ENCODE results near the gene CD151. TPM values are rescaled to one million over a fixed set of nuclear protein-coding genes. Genes with fewer than 3 reads are reported as not detected.

The CD151 gene
- total and polyA plus RNA-seq, 2 experiments from 2014 or later: 62.9 to 109 TPM

DNA sequence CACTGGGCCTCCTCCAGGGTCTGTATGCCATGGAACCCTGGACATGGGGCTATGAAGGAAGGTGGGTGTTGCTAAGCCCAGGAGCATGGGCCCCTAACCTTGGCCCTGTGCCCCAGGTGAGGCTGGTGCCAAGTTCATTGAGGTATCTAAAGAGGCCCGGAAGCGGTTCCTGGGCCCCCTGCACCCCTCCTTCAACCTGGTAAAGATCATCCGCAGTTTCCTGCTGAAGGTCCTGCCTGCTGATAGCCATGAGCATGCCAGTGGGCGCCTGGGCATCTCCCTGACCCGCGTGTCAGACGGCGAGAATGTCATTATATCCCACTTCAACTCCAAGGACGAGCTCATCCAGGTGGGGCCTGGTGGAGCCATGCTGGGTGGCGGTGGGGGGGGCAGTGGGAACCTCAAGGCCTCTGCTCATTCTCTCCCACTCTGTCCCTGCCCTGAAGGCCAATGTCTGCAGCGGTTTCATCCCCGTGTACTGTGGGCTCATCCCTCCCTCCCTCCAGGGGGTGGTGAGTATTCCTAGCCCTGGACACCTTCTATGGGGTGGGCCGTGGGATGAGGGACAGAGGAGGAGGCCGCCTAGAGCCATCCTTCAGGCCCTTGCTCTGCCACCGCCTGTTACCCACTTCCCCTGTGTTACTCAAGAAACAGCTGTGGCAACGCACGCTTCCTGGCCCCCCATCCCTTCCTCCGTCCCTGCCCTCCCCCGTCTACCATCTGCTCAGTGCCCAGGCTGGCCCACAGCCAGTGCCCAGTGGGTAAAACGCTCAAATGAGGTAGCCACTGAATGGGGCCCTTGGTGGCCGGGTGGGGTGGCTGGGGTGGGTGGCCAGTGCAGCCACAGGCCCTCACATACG, 11.0 kb upstream of the CD151 start:
- Histone ChIP-seq H3K79me2 (replicated peaks; ENCODE audit: insufficient read depth) (0 out of 2 replicates have a peak, but pooled peaks cover 5% of the 10 kb centered on the region), H3F3A (replicated peaks; ENCODE audit: low read depth) (peaks cover 9% of the 10 kb centered on the region; the same call in 1 of the 2 replicates), H3K36me3 (ENCODE audit: insufficient read depth) (no peaks in the 10 kb centered on the region), H3K9me2 (ENCODE audit: insufficient read depth) (no peaks in the 10 kb centered on the region), H3K4me1 (ENCODE audit: insufficient read depth) (peaks cover 7% of the 10 kb centered on the region; the same call in 1 of the 2 replicates), H2AFZ (no peak overlapping the region), H3K4me2 (no peak overlapping the region), H4K20me1 (replicated peaks; ENCODE audit: insufficient read depth) (peaks cover 17% of the 10 kb centered on the region), H3K27ac (ENCODE audit: low read depth) (no peak overlapping the region), H3K4me3 (no peak overlapping the region), H3K27me3 (ENCODE audit: insufficient read depth) (no peaks in the 10 kb centered on the region)
- no peak for ATAC-seq
- H3K27me3 Mint-ChIP-seq (ENCODE audit: insufficient read depth, low read depth, poor library complexity): peaks cover 24% of the 10 kb centered on the region
- no peak overlapping the region for H3K4me3 Mint-ChIP-seq
- DNase-seq (ENCODE audit: low spot score): no peak
- peaks cover 13% of the 10 kb centered on the region for H3K4me1 Mint-ChIP-seq
- H3K36me3 Mint-ChIP-seq (ENCODE audit: low read depth): peaks cover 7% of the 10 kb centered on the region; the same call in 1 of the 3 replicates
- H3K9me3 Mint-ChIP-seq: no peaks in the 10 kb centered on the region
- TF ChIP-seq, protein P1, sequence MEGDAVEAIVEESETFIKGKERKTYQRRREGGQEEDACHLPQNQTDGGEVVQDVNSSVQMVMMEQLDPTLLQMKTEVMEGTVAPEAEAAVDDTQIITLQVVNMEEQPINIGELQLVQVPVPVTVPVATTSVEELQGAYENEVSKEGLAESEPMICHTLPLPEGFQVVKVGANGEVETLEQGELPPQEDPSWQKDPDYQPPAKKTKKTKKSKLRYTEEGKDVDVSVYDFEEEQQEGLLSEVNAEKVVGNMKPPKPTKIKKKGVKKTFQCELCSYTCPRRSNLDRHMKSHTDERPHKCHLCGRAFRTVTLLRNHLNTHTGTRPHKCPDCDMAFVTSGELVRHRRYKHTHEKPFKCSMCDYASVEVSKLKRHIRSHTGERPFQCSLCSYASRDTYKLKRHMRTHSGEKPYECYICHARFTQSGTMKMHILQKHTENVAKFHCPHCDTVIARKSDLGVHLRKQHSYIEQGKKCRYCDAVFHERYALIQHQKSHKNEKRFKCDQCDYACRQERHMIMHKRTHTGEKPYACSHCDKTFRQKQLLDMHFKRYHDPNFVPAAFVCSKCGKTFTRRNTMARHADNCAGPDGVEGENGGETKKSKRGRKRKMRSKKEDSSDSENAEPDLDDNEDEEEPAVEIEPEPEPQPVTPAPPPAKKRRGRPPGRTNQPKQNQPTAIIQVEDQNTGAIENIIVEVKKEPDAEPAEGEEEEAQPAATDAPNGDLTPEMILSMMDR (conservative IDR thresholded peaks at IDR 0.05; ENCODE audit: low read depth in 2 of 2): no peak
- TF ChIP-seq STAT1 (IDR thresholded peaks at IDR 0.05; ENCODE audit: unreplicated experiment) (no peak), EZH2phosphoT487 (IDR thresholded peaks at IDR 0.05; ENCODE audit: unreplicated experiment) (no peak), ZNF114 (CRISPR knock-in tag; IDR thresholded peaks at IDR 0.05) (no peak), NANOG (IDR thresholded peaks at IDR 0.05; ENCODE audit: borderline replicate concordance) (no peak), CREB1 (CRISPR knock-in tag; IDR thresholded peaks at IDR 0.05; ENCODE audit: low read depth) (no peak)
- TF ChIP-seq, protein P2, sequence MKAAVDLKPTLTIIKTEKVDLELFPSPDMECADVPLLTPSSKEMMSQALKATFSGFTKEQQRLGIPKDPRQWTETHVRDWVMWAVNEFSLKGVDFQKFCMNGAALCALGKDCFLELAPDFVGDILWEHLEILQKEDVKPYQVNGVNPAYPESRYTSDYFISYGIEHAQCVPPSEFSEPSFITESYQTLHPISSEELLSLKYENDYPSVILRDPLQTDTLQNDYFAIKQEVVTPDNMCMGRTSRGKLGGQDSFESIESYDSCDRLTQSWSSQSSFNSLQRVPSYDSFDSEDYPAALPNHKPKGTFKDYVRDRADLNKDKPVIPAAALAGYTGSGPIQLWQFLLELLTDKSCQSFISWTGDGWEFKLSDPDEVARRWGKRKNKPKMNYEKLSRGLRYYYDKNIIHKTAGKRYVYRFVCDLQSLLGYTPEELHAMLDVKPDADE (IDR thresholded peaks at IDR 0.05): no peak
- TF ChIP-seq, protein P3, sequence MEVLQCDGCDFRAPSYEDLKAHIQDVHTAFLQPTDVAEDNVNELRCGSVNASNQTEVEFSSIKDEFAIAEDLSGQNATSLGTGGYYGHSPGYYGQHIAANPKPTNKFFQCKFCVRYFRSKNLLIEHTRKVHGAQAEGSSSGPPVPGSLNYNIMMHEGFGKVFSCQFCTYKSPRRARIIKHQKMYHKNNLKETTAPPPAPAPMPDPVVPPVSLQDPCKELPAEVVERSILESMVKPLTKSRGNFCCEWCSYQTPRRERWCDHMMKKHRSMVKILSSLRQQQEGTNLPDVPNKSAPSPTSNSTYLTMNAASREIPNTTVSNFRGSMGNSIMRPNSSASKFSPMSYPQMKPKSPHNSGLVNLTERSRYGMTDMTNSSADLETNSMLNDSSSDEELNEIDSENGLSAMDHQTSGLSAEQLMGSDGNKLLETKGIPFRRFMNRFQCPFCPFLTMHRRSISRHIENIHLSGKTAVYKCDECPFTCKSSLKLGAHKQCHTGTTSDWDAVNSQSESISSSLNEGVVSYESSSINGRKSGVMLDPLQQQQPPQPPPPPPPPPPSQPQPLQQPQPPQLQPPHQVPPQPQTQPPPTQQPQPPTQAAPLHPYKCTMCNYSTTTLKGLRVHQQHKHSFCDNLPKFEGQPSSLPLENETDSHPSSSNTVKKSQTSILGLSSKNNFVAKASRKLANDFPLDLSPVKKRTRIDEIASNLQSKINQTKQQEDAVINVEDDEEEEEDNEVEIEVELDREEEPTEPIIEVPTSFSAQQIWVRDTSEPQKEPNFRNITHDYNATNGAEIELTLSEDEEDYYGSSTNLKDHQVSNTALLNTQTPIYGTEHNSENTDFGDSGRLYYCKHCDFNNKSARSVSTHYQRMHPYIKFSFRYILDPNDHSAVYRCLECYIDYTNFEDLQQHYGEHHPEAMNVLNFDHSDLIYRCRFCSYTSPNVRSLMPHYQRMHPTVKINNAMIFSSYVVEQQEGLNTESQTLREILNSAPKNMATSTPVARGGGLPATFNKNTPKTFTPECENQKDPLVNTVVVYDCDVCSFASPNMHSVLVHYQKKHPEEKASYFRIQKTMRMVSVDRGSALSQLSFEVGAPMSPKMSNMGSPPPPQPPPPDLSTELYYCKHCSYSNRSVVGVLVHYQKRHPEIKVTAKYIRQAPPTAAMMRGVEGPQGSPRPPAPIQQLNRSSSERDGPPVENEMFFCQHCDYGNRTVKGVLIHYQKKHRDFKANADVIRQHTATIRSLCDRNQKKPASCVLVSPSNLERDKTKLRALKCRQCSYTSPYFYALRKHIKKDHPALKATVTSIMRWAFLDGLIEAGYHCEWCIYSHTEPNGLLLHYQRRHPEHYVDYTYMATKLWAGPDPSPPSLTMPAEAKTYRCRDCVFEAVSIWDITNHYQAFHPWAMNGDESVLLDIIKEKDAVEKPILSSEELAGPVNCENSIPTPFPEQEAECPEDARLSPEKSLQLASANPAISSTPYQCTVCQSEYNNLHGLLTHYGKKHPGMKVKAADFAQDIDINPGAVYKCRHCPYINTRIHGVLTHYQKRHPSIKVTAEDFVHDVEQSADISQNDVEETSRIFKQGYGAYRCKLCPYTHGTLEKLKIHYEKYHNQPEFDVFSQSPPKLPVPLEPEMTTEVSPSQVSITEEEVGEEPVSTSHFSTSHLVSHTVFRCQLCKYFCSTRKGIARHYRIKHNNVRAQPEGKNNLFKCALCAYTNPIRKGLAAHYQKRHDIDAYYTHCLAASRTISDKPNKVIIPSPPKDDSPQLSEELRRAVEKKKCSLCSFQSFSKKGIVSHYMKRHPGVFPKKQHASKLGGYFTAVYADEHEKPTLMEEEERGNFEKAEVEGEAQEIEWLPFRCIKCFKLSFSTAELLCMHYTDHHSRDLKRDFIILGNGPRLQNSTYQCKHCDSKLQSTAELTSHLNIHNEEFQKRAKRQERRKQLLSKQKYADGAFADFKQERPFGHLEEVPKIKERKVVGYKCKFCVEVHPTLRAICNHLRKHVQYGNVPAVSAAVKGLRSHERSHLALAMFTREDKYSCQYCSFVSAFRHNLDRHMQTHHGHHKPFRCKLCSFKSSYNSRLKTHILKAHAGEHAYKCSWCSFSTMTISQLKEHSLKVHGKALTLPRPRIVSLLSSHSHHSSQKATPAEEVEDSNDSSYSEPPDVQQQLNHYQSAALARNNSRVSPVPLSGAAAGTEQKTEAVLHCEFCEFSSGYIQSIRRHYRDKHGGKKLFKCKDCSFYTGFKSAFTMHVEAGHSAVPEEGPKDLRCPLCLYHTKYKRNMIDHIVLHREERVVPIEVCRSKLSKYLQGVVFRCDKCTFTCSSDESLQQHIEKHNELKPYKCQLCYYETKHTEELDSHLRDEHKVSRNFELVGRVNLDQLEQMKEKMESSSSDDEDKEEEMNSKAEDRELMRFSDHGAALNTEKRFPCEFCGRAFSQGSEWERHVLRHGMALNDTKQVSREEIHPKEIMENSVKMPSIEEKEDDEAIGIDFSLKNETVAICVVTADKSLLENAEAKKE (CRISPR knock-in tag; IDR thresholded peaks at IDR 0.05): no peak
- no peak overlapping the region for H3K27ac Mint-ChIP-seq
